Mesothelial cell of epicardium (in vitro differentiated cells): ENCODE results near the gene XKR7. TPM values are rescaled to one million over a fixed set of nuclear protein-coding genes. Genes with fewer than 3 reads are reported as not detected.

ENCODE experiments used
- DNase-seq, 2 experiments: peaks; one replicate each; pipeline ENCODE4 v3.0.0; 2021; ENCODE audit warnings: low spot score in 2 of 2; ENCODE audit not compliant: unreplicated experiment in 2 of 2
- H3K27ac Mint-ChIP-seq: 2 replicates; pipeline ENCODE4 v1.8.0; 2021; ENCODE audit warnings: mixed read lengths
- H3K27me3 Mint-ChIP-seq: 2 replicates; pipeline ENCODE4 v1.8.0; 2021; ENCODE audit warnings: low read depth, mixed read lengths
- H3K36me3 Mint-ChIP-seq: 2 replicates; pipeline ENCODE4 v1.8.0; 2021; ENCODE audit warnings: mixed read lengths
- H3K4me1 Mint-ChIP-seq: 2 replicates; pipeline ENCODE4 v1.8.0; 2021; ENCODE audit warnings: mixed read lengths
- H3K4me3 Mint-ChIP-seq: 2 replicates; pipeline ENCODE4 v1.8.0; 2021; ENCODE audit warnings: mild to moderate bottlenecking, moderate library complexity, mixed read lengths
- H3K9me3 Mint-ChIP-seq: 2 replicates; pipeline ENCODE4 v1.8.0; 2021; ENCODE audit warnings: mixed read lengths
- CTCF ChIP-seq: fragments of 200-600 bp; sonication (generic); IDR thresholded peaks from one replicate; pipeline ENCODE4 v1.5.0; 2021; ENCODE audit warnings: antibody characterized with exemption; ENCODE audit not compliant: unreplicated experiment
- total RNA-seq: library from RNA; stranded (reverse); gene quantifications from 3 replicates; pipeline ENCODE4 v1.2.1, GENCODE V29; 2021

XKR7 gene
- total RNA-seq, 1 donor from 2014 or later, result 0.25 TPM

- Mint-ChIP-seq H3K4me3 (no peak overlapping the region), H3K4me1 (no peaks in the 10 kb centered on the region), H3K9me3 (no peaks in the 10 kb centered on the region), H3K36me3 (no peaks in the 10 kb centered on the region), H3K27me3 (peaks cover 35% of the 10 kb centered on the region), H3K27ac (no peak overlapping the region)
- DNase-seq, result no peak
- TF ChIP-seq CTCF, result no peak
Measured at GRCh38 chr20:31974296-31974695, 6.3 kb downstream of the XKR7 start.

DNA sequence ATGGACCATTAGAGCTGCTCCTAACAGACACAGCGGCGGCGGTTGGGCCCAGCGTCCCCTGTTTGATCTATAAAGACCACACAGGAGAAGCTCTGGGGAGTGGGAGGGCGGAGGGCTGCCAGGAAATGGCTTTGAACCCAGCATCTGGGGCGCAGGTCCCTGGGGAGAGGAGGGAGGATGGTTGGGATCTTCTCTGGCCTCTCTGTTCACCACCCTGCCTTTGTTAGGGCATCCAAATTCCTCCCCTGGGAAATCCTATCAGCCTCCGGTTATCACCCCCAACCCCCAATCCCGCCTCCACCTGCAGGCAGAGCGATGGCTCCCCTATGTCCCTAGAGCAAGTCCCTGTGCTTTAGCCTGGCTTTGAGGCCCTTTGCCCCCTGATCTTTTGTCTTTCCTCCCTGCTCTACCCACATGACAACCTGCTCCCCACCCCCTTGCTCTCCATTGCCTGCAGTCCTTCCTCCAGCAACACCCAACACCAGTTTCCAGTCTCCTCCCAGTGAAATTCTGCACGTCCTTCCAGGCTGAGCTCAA is 7.1 kb downstream of the XKR7 start:
- Mint-ChIP-seq H3K27me3 (peaks cover 28% of the 10 kb centered on the region), H3K4me1 (peaks cover 5% of the 10 kb centered on the region), H3K9me3 (no peaks in the 10 kb centered on the region), H3K27ac (no peak overlapping the region), H3K36me3 (no peaks in the 10 kb centered on the region), H3K4me3 (no peak overlapping the region)
- no peak for TF ChIP-seq CTCF
- no peak for DNase-seq

DNA sequence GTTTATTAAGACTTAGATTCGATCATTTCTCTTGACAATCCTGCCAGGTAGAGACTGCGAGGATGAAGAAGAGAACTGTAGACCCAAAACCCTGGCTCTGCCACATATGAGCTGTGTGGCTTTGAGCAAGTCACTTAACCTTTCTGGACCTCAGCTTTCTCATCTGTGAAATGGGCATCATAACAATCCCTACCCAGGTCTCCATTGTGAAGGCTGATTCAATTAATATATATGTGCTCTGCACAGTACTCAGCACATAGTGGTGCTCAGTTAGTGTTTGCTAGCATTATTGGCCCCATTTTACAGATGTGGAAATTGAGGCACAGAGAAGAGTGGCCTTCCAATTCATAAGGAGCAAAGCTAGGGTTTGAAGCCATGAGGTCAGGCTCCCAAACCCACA is 7.9 kb downstream of the XKR7 start:
- DNase-seq, result no peak
- H3K27me3 Mint-ChIP-seq, result peaks cover 19% of the 10 kb centered on the region
- H3K4me1 Mint-ChIP-seq, result peaks cover 7% of the 10 kb centered on the region
- H3K4me3 Mint-ChIP-seq, result no peak overlapping the region
- no peak for TF ChIP-seq CTCF
- H3K9me3 Mint-ChIP-seq, result no peaks in the 10 kb centered on the region
- H3K36me3 Mint-ChIP-seq, result no peaks in the 10 kb centered on the region
- H3K27ac Mint-ChIP-seq, result no peak overlapping the region

DNA sequence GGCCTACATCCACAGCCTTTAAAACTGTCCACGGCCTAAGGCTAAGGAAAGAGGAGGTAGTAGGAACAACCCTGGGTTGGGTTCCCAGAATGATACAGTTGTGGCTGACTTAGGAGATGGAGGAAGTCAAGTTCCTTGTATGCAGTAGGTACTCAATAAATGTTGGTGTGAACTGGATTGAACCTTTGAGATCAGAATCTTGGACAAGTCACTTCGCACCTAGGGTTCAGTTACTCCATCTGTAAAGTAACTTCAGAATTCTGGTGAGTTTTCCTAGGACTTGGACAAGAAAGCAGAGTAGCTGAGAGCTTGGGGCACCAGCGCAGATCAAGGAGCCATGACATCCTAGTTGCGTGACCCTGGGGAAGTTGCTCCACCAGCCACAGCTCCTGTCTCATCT is 9.1 kb downstream of the XKR7 start:
- H3K27ac Mint-ChIP-seq, result no peak overlapping the region
- H3K9me3 Mint-ChIP-seq, result no peaks in the 10 kb centered on the region
- TF ChIP-seq CTCF, result no peak
- H3K36me3 Mint-ChIP-seq, result no peaks in the 10 kb centered on the region
- peaks cover 21% of the 10 kb centered on the region for H3K27me3 Mint-ChIP-seq
- H3K4me1 Mint-ChIP-seq, result peaks cover 7% of the 10 kb centered on the region
- no peak for DNase-seq
- H3K4me3 Mint-ChIP-seq, result no peak overlapping the region

DNA sequence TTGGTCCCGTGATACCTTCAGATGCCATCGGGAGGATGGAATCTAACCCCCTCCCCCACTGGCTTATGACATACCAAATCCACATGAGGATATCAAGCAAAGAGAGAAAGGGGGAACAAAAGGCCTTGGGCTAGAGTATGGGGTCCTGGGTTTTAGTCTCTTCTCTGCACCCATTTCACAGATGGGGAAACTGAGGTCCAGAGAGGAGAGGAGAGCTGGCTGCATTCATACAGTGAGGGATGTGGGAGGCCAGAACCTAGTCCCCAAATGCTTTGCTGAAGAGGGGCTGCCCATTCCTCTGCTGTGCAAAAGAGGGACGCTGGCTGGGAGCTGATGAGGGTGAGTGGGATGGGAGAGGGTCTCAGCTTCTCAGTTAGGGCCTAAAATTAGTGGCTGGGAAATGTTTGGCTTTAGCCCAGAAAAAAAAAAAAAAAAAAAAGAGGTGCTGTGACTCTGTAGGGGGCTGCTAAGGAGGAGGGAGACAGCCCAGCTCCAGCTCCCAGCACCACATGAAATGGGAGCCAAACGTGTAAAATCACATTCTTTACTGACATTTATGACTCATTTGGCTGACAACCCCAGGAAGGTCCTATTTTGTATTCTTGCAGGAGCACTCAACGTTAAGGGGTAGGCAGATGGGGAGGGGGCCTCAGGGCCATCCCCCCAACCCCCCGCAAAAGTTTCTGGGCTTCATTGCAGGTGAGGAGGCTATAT is 11.9 kb downstream of the XKR7 start:
- Mint-ChIP-seq H3K4me3 (no peak overlapping the region), H3K27ac (no peak overlapping the region), H3K36me3 (no peaks in the 10 kb centered on the region), H3K27me3 (peaks cover 14% of the 10 kb centered on the region), H3K4me1 (peaks cover 7% of the 10 kb centered on the region), H3K9me3 (no peaks in the 10 kb centered on the region)
- no peak for DNase-seq
- TF ChIP-seq CTCF, result no peak
